Activated CD4-positive, alpha-beta T cell treated with anti-CD3 and anti-CD28 coated beads, Interleukin-2, amount 10 ng/mL, durations not matched to agents 24 days and 14 days (primary cell): Measurements from ENCODE around the gene ISOC1. TPM values are rescaled to one million over a fixed set of nuclear protein-coding genes. Genes with fewer than 3 reads are reported as not detected.

Source experiments
- DNase-seq: peaks from one replicate; pipeline ENCODE4 v3.0.0; 2022
- H3K27ac Mint-ChIP-seq: one replicate; pipeline ENCODE4 v1.8.0; 2022; ENCODE audit warnings: mild to moderate bottlenecking, mixed read lengths
- H3K27me3 Mint-ChIP-seq: one replicate; pipeline ENCODE4 v1.8.0; 2022; ENCODE audit warnings: mixed read lengths
- H3K36me3 Mint-ChIP-seq: one replicate; pipeline ENCODE4 v1.8.0; 2022; ENCODE audit warnings: low read depth, mild to moderate bottlenecking, mixed read lengths
- H3K4me1 Mint-ChIP-seq: one replicate; pipeline ENCODE4 v1.8.0; 2021; ENCODE audit warnings: mixed read lengths
- H3K4me3 Mint-ChIP-seq: one replicate; pipeline ENCODE4 v1.8.0; 2022; ENCODE audit warnings: mild to moderate bottlenecking, moderate library complexity, mixed read lengths
- H3K9me3 Mint-ChIP-seq: one replicate; pipeline ENCODE4 v1.8.0; 2021; ENCODE audit warnings: mixed read lengths
- intact Hi-C: fragments of 100-400 bp; cut with micrococcal nuclease; formaldehyde crosslinking; loops from one replicate; pipeline ENCODE4 v1.15.1; 2023
- total RNA-seq: library from RNA; stranded (reverse); gene quantifications from 2 replicates; pipeline ENCODE4 v1.2.3, GENCODE V29; 2022

The ISOC1 gene
- 29.4 and 31.6 TPM in 2 replicates for total RNA-seq

DNA sequence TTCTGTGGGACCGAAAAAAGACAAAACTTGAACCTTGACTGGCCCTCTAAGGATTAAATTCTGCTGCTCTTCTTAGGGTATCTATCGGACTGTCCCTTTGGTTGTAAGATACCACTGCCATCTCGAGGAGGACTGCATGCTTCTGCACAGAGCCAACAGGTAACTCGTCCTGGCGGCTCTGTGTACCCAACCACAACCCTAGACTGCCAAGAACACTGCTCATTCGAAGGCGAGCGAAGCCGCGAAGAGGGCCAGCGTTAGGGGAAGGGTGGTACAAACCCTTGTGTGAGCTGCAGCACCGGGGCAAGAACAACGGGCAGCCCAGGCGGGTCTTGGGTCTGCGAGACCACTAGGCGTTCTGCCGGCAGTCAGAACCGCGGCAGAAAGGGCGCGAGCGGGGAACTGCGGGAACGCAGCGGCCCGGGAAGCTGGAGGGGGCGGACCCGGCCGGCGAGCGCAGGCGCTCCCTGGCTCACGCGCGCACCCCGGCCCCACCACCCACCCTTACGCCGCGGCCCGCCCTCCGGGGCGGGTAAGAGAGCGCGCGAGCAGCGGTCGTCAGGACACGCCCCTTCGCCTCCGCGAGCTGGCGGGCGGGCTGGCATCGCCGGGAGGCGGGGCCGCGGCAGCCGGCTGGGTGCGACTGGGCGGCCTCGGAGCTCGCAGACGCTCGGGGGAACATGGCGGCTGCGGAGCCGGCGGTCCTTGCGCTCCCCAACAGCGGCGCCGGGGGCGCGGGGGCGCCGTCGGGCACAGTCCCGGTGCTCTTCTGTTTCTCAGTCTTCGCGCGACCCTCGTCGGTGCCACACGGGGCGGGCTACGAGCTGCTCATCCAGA is at the start of gene ISOC1:
Gene ISOC1, plus strand, starts transcription at position 663 of the 837 bp plus-strand sequence. Its CDS starts 18 bp downstream, at position 681.
- H3K4me3 Mint-ChIP-seq = peak within 1 kb of the TSS; percentile 86
- peak; percentile 98 for DNase-seq
- peaks cover 22% of the 10 kb centered on the region for H3K27me3 Mint-ChIP-seq
- no peaks in the 10 kb centered on the region for H3K9me3 Mint-ChIP-seq
- no peaks in the 10 kb centered on the region for H3K36me3 Mint-ChIP-seq
- H3K4me1 Mint-ChIP-seq = peaks cover 25% of the 10 kb centered on the region
- intact Hi-C loops = loop anchor here (1.0 to 10.0 kb wide), 3 partner anchors 32 to 1580 kb away; partner anchors contain the start of genes PRRC1 and SLC12A2
- H3K27ac Mint-ChIP-seq = peak within 1 kb of the TSS; percentile 63

DNA sequence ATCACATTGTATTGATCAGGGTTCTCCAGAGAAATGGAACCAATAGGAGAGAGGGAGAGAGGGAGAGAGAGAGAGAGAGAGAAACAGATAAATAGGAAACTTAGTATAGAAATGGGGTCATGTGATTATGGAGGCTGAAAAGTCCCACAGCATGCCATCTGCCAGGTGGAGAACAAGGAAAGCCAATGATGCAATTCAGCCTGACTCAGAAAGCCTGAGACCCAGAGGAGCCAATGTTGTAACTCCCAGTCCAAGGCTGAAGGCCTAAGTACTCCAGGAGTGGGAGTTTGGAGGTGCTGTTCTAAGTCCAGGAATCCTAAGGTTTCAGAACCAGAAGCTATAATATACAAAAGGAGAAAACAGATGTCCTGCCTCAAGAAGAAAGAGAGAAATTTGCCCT is 48.4 kb upstream of the ISOC1 start:
- Mint-ChIP-seq H3K4me1 (no peaks in the 10 kb centered on the region), H3K27ac (no peak overlapping the region), H3K4me3 (no peak overlapping the region), H3K27me3 (no peaks in the 10 kb centered on the region), H3K9me3 (peaks cover 5% of the 10 kb centered on the region), H3K36me3 (no peaks in the 10 kb centered on the region)
- intact Hi-C loops = no loop called here
- no peak for DNase-seq

DNA sequence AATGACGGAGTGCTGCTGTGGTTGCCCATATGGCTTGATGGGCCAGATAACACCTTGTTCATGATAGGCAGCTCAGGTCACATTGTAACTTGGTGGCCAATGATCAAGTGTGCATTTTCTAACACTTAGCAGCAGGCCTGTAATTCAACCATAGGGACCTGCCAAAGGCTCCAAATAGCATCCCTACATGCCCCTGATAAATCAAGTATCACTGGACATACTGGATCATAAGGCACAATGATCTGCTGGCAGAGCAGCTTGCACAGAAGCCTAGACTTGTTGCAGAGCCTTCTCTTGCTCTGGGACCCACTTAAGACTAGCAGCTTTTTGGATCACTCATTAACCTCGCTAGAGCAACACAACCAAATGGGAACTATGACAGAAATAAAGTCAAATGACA is 46.0 kb upstream of the ISOC1 start:
- intact Hi-C loops = no loop called here
- no peak overlapping the region for H3K27ac Mint-ChIP-seq
- H3K27me3 Mint-ChIP-seq = no peaks in the 10 kb centered on the region
- DNase-seq = no peak
- H3K36me3 Mint-ChIP-seq = no peaks in the 10 kb centered on the region
- peaks cover 5% of the 10 kb centered on the region for H3K9me3 Mint-ChIP-seq
- H3K4me1 Mint-ChIP-seq = no peaks in the 10 kb centered on the region
- H3K4me3 Mint-ChIP-seq = no peak overlapping the region

DNA sequence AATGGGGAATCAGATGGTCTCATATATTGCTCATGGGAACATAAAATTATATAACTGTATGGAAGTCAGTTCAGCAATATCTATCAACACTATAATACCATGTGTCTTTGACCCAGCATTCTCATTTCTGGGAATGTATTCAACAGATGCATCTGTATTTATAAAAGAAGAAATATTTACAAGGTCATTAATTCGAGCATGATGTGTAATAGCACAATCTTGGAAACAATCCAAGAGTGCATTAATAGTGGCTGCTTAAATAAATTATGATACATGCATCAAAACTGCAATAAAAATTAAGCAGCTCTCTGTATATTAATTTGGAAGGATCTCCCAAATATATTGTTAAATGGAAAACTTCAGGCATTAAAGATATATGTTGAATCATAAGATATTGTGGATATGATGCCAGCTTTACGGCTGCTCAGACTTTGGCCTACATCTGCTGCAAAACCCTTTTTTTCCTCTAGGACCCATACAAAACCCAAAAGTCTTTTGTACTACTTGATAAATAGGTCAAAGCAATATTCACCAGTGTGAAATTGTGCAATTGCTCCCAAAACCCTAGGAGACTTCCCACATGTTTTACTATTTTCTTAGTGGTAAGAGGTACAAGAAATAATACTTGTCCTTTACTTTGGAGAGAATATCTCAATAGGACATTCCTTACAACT is 45.3 kb upstream of the ISOC1 start:
- intact Hi-C loops = no loop called here
- Mint-ChIP-seq H3K4me3 (no peak overlapping the region), H3K4me1 (no peaks in the 10 kb centered on the region), H3K27ac (no peak overlapping the region), H3K9me3 (peaks cover 3% of the 10 kb centered on the region), H3K27me3 (no peaks in the 10 kb centered on the region), H3K36me3 (no peaks in the 10 kb centered on the region)
- no peak for DNase-seq

DNA sequence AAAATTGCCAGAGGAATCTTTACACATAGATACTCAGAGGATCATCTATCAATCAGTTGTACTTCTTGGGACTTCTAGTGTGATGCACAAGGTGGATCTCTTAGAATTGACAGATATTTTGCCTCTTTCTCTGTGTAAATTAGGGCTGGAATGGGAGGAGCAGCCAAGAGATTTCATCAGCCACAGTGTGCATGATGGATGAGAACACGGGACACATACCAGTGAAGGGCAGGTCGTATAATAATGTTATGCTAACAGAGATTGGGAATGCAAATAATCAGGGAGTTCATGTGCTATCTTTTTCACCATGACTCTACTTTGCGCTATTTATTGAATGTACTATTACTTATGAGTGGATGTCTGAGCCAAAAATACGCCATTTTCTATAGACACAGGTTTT is 43.3 kb upstream of the ISOC1 start:
- Mint-ChIP-seq H3K4me1 (no peaks in the 10 kb centered on the region), H3K36me3 (no peaks in the 10 kb centered on the region), H3K27me3 (no peaks in the 10 kb centered on the region), H3K4me3 (no peak overlapping the region), H3K27ac (no peak overlapping the region), H3K9me3 (no peaks in the 10 kb centered on the region)
- DNase-seq = no peak
- intact Hi-C loops = no loop called here

DNA sequence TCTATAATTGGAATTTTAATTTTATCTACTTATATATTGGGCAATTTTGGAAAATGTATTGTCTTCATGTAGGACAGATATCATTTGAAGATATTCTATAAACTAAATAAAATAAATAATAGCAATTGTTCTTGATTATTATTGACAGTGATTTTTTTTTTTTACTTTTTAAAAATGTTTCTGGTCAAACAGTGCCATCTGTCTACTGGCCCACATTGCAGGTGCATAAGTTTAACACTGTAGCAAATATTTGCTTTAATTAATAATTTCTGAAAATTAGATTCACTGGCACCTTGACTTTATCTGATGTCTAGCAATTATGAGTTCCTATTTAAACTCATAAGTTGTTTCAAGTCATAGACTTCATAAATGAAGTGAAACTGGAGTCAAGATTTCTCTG is 41.1 kb upstream of the ISOC1 start:
- no peaks in the 10 kb centered on the region for H3K9me3 Mint-ChIP-seq
- intact Hi-C loops = no loop called here

DNA sequence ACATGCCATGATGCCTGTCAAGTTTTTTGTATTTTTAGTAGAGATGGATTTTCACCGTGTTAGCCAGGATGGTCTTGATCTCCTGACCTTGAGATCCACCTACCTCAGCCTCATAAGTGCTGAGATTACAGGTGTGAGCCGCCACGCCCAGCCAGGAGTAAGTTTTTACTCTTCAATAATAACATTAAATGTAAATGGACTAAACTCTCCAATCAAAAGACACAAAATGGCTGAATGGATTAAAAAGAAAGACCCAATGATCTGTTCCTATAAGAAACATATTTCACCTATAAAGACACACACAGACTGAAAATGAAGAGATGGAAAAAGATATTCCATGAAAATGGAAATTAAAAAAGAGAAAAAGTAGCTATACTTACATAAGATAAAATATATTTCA is 37.2 kb upstream of the ISOC1 start:
- Mint-ChIP-seq H3K36me3 (no peaks in the 10 kb centered on the region), H3K4me3 (no peak overlapping the region), H3K27me3 (peaks cover 4% of the 10 kb centered on the region), H3K9me3 (no peaks in the 10 kb centered on the region), H3K27ac (no peak overlapping the region), H3K4me1 (no peaks in the 10 kb centered on the region)
- intact Hi-C loops = no loop called here
- no peak for DNase-seq

More for the DNA sequence above, 41.1 kb upstream of the ISOC1 start:
- no peak overlapping the region for H3K4me3 Mint-ChIP-seq
- no peaks in the 10 kb centered on the region for H3K27me3 Mint-ChIP-seq
- no peaks in the 10 kb centered on the region for H3K36me3 Mint-ChIP-seq
- DNase-seq = no peak
- H3K27ac Mint-ChIP-seq = no peak overlapping the region
- H3K4me1 Mint-ChIP-seq = no peaks in the 10 kb centered on the region

DNA sequence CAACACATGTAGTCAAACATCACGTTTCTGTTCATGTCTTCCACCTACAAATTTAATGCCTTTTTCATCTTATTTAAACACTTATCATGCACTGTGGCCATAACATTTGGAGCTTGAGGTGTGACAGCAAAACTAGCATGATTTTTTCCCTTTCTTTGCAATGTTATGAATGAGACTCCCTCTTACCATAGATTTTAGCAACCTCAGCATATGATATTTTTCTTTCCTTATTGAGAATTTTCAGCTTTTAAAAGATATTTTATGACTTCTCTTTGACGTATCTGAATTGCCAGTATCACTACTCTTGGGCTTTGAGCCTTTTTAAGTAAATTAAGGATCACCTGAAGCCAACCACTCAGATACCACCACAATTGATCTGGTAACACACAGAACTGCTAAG is 32.7 kb upstream of the ISOC1 start:
- Mint-ChIP-seq H3K9me3 (no peaks in the 10 kb centered on the region), H3K27ac (no peak overlapping the region), H3K4me1 (no peaks in the 10 kb centered on the region), H3K4me3 (no peak overlapping the region), H3K27me3 (peaks cover 9% of the 10 kb centered on the region), H3K36me3 (no peaks in the 10 kb centered on the region)
- no peak for DNase-seq
- intact Hi-C loops = no loop called here

DNA sequence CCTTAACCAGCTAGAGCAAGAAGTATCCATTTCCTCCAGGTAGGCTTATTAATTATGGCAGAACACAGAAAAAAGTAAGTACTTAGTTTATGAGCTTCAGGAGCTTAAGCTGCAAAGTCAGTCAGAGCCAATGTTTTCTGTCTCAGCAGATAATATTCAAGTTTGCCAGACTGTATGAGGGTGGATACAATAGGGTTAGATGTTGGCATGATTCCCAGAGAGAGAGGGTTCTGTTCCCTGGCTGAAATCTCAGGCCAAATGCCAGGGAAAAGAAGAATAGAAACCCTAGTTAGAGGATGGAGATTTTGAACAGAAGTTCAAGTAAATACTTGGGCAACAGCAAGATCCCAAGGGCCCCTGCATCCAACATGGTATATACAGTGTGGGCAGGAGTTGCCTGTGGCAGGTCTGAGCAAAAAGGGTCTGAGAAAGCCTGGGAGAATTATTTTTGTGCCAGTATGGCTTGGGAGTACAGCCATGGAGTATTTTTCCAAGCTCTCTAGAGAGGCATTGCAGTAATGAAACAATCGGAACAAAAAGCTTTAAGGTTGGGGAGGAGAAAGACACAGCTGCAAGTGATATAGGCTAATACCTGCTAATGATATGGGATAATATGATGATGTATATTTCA is 31.0 kb upstream of the ISOC1 start:
- Mint-ChIP-seq H3K36me3 (no peaks in the 10 kb centered on the region), H3K27me3 (peaks cover 11% of the 10 kb centered on the region), H3K4me3 (no peak overlapping the region), H3K9me3 (no peaks in the 10 kb centered on the region), H3K27ac (no peak overlapping the region), H3K4me1 (no peaks in the 10 kb centered on the region)
- intact Hi-C loops = no loop called here
- no peak for DNase-seq

DNA sequence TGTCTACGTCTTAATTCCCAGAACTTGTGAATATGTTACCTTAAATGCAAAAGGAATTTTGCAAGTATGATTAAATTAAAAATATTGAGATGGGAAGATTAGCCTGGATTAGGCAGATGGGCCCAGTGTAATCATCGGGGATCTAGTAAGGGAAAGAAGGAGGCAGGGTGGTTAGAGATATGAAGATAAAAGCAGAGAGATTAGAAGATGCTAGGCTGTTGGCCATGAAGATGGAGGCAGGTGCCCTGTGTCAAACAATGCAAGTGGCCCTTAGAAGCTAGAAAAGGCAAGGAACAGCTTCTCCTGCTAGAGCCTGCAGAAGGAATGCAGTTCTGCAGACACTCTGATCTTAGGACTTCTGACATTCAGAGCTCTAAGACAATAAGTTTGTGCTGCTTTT is 28.8 kb upstream of the ISOC1 start:
- Mint-ChIP-seq H3K4me3 (no peak overlapping the region), H3K9me3 (no peaks in the 10 kb centered on the region), H3K36me3 (no peaks in the 10 kb centered on the region), H3K27ac (no peak overlapping the region), H3K27me3 (peaks cover 11% of the 10 kb centered on the region), H3K4me1 (no peaks in the 10 kb centered on the region)
- intact Hi-C loops = no loop called here
- no peak for DNase-seq

DNA sequence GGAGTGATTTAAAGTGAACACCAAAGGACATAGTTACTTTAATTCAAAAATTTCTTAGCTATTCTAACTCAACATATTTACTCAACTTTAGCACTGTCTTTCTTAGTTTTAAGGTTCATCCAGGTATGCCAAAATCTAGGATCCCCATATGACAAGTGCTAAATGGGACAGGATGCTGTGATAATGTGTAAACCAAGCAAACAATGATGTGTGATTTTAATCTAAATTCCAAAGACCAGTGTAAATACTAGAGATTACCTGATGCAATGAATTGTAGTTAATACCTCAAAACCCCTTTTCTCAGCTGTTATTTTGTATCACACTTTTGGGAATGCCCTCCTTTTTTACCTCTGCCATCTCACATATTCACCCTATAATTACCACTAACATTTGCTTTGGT is 26.8 kb upstream of the ISOC1 start:
- Mint-ChIP-seq H3K4me1 (no peaks in the 10 kb centered on the region), H3K27ac (no peak overlapping the region), H3K36me3 (no peaks in the 10 kb centered on the region), H3K9me3 (no peaks in the 10 kb centered on the region), H3K4me3 (no peak overlapping the region), H3K27me3 (peaks cover 8% of the 10 kb centered on the region)
- no peak for DNase-seq
- intact Hi-C loops = no loop called here

DNA sequence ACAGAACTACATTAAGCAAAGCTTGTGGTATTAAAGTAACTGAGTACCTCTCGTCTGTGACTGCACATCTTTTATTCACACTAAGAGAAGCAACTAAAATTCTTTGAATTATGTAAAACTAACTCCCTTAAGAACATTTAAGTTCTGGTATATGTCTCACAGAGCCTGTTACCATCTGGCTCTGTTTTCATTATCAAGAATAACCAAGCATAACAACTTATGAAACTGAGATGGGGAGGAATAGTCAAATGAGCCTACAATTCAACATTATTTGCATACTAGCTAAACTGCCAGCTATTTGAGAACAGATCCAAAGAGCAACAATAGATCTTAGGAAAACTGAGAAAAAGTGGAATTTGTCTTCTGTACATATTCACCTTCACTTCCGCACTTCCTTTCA is 25.3 kb upstream of the ISOC1 start:
- intact Hi-C loops = no loop called here
- Mint-ChIP-seq H3K27me3 (peaks cover 7% of the 10 kb centered on the region), H3K27ac (no peak overlapping the region), H3K36me3 (no peaks in the 10 kb centered on the region), H3K4me1 (no peaks in the 10 kb centered on the region), H3K4me3 (no peak overlapping the region), H3K9me3 (no peaks in the 10 kb centered on the region)
- no peak for DNase-seq

DNA sequence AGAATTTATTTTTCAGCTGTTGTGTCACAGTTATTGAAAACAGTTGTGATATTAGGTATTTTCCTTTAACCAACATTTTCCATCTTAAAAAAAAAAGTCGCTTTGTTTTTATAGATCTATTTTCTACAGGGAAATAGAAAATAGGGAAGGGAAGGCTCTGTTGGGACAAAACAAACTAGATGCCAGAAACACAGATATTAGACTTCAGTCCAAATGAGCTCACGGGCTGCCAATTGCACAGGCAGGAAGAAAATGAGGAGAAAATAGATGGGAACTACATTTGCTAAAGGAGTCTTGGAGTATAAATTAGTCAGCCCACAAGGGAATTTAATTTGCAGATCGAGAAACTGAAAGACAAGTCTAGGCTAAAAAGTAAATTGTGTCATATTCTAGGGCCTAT is 21.4 kb upstream of the ISOC1 start:
- peaks cover 7% of the 10 kb centered on the region for H3K27me3 Mint-ChIP-seq
- H3K4me3 Mint-ChIP-seq = no peak overlapping the region
- DNase-seq = no peak
- intact Hi-C loops = no loop called here
- H3K4me1 Mint-ChIP-seq = no peaks in the 10 kb centered on the region
- no peaks in the 10 kb centered on the region for H3K9me3 Mint-ChIP-seq
- H3K27ac Mint-ChIP-seq = no peak overlapping the region
- no peaks in the 10 kb centered on the region for H3K36me3 Mint-ChIP-seq

DNA sequence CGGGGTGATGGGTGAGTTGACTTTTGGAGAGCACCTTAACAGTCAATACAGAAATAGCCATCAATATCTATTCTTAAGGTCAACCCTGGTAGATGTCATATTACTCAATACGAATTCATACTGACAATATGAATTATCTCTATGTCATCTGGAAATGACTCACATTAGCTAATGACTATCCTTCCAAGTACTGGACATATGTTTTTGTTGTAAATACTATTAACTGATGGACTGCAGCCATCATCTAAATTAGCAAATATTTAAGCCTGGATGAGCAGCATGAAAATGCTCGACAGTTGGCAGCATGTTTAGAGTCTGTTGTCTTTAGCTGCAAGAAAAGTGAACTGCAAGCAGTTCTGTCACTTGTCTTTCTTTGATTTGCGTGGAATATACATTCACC is 19.6 kb upstream of the ISOC1 start:
- H3K4me3 Mint-ChIP-seq = no peak overlapping the region
- H3K27ac Mint-ChIP-seq = no peak overlapping the region
- no peaks in the 10 kb centered on the region for H3K4me1 Mint-ChIP-seq
- H3K27me3 Mint-ChIP-seq = peaks cover 7% of the 10 kb centered on the region
- intact Hi-C loops = no loop called here
- no peaks in the 10 kb centered on the region for H3K36me3 Mint-ChIP-seq
- no peaks in the 10 kb centered on the region for H3K9me3 Mint-ChIP-seq
- DNase-seq = no peak
